Mesenchymal stem cell (in vitro differentiated cells and primary cell): ENCODE measurements around the gene POTEH. TPM values are rescaled to one million over a fixed set of nuclear protein-coding genes. Genes with fewer than 3 reads are reported as not detected.
"Not testable (repeated sequence)": the region's sequence is repeated elsewhere in the genome, so short reads cannot be mapped to it uniquely, and the experiment has no call there.

Experiments
- DNase-seq: peaks from one replicate; pipeline ENCODE4 v3.0.0-alpha.2; 2013
- H2AFZ ChIP-seq: one replicate; pipeline ENCODE4 v1.6.1; 2013; ENCODE audit warnings: low read depth, mild to moderate bottlenecking, control low read depth, inconsistent platforms, low read length, moderate library complexity
- H2AK5ac ChIP-seq: 2 replicates; pipeline ENCODE4 v1.6.1; 2013; ENCODE audit warnings: low read length, moderate library complexity, mild to moderate bottlenecking, inconsistent platforms; ENCODE audit not compliant: severe bottlenecking
- H2BK120ac ChIP-seq: one replicate; pipeline ENCODE4 v1.6.1; 2013; ENCODE audit warnings: low read depth, mild to moderate bottlenecking, inconsistent platforms, low read length, moderate library complexity
- H2BK12ac ChIP-seq, 2 experiments: one replicate each; pipeline ENCODE4 v1.6.1; 2013; ENCODE audit warnings: inconsistent platforms in 2 of 2, low read length in 2 of 2, mild to moderate bottlenecking in 2 of 2, moderate library complexity in 2 of 2, control low read depth in 1 of 2
- H2BK15ac ChIP-seq: one replicate; pipeline ENCODE4 v1.6.1; 2013; ENCODE audit warnings: mild to moderate bottlenecking, low read depth, inconsistent platforms; ENCODE audit not compliant: poor library complexity, severe bottlenecking
- H2BK5ac ChIP-seq: 2 replicates; pipeline ENCODE4 v1.6.1; 2013; ENCODE audit warnings: low read depth, mild to moderate bottlenecking, low read length, control low read depth, inconsistent platforms; ENCODE audit not compliant: poor library complexity, severe bottlenecking
- H3K14ac ChIP-seq, 2 experiments: one replicate each; pipeline ENCODE4 v1.6.1; 2013; ENCODE audit warnings: inconsistent platforms in 2 of 2, low read length in 2 of 2, control low read depth in 1 of 2, mild to moderate bottlenecking in 1 of 2, moderate library complexity in 1 of 2
- H3K18ac ChIP-seq, 2 experiments: one replicate each; pipeline ENCODE4 v1.6.1; 2013; ENCODE audit warnings: inconsistent platforms in 2 of 2, low read length in 2 of 2, control low read depth in 1 of 2, low read depth in 1 of 2, mild to moderate bottlenecking in 1 of 2
- H3K23ac ChIP-seq, 2 experiments: one replicate each; pipeline ENCODE4 v1.6.1; 2013; ENCODE audit warnings: inconsistent platforms in 2 of 2, low read length in 2 of 2, mild to moderate bottlenecking in 2 of 2, moderate library complexity in 2 of 2, control low read depth in 1 of 2
- H3K27ac ChIP-seq: 2 replicates; pipeline ENCODE4 v1.5.1; 2013; ENCODE audit warnings: mild to moderate bottlenecking, moderate library complexity, low read length, control low read depth, inconsistent platforms; ENCODE audit not compliant: poor library complexity, severe bottlenecking
- H3K27me3 ChIP-seq, 2 experiments: 2 replicates each; pipeline versions ENCODE4 v1.6.1 to v1.7.0; 2013; ENCODE audit warnings: low read length in 2 of 2, mild to moderate bottlenecking in 2 of 2, moderate library complexity in 2 of 2, control low read depth in 1 of 2, inconsistent platforms in 1 of 2; ENCODE audit not compliant: control insufficient read depth in 1 of 2, insufficient read depth in 1 of 2
- H3K36me3 ChIP-seq, 2 experiments: 2 replicates each; pipeline versions ENCODE4 v1.6.1 to v1.7.0; 2013; ENCODE audit warnings: low read length in 2 of 2, control low read depth in 1 of 2, inconsistent platforms in 1 of 2, low read depth in 1 of 2, mild to moderate bottlenecking in 1 of 2; ENCODE audit not compliant: insufficient read depth in 2 of 2, control insufficient read depth in 1 of 2
- H3K4ac ChIP-seq, 2 experiments: one replicate each; pipeline ENCODE4 v1.6.1; 2013; ENCODE audit warnings: inconsistent platforms in 2 of 2, low read length in 2 of 2, mild to moderate bottlenecking in 2 of 2, moderate library complexity in 2 of 2, control low read depth in 1 of 2, low read depth in 1 of 2
- H3K4me1 ChIP-seq: 2 replicates; pipeline ENCODE4 v1.6.1; 2013; ENCODE audit warnings: low read depth, low read length, control low read depth; ENCODE audit not compliant: control insufficient read depth, insufficient read depth
- H3K4me2 ChIP-seq: 2 replicates; pipeline ENCODE4 v1.6.1; 2013; ENCODE audit warnings: low read length, mild to moderate bottlenecking, inconsistent platforms; ENCODE audit not compliant: poor library complexity, severe bottlenecking
- H3K4me3 ChIP-seq, 2 experiments: 2 replicates each; pipeline versions ENCODE4 v1.5.1 to v1.7.0; 2013; ENCODE audit warnings: low read length in 2 of 2, mild to moderate bottlenecking in 2 of 2, control low read depth in 1 of 2, low read depth in 1 of 2; ENCODE audit not compliant: insufficient read depth in 1 of 2
- H3K79me1 ChIP-seq: replicated peaks from 2 replicates; pipeline ENCODE4 v1.6.1; 2013; ENCODE audit warnings: mild to moderate bottlenecking, control low read depth, low read length, inconsistent platforms; ENCODE audit not compliant: poor library complexity, severe bottlenecking
- H3K9ac ChIP-seq: 2 replicates; pipeline ENCODE4 v1.7.0; 2013; ENCODE audit warnings: mild to moderate bottlenecking, low read length, moderate library complexity
- H3K9me3 ChIP-seq: 2 replicates; pipeline ENCODE4 v1.7.0; 2013; ENCODE audit warnings: mild to moderate bottlenecking, low read length; ENCODE audit not compliant: control insufficient read depth
- H4K8ac ChIP-seq: one replicate; pipeline ENCODE4 v1.6.1; 2013; ENCODE audit warnings: inconsistent platforms, mild to moderate bottlenecking, low read length, moderate library complexity
- H4K91ac ChIP-seq: one replicate; pipeline ENCODE4 v1.6.1; 2013; ENCODE audit warnings: mild to moderate bottlenecking, low read length, inconsistent platforms
- WGBS: methylation state at CpG from one replicate; pipeline ENCODE4 v1.1.7; 2013; ENCODE audit warnings: mixed read lengths; 5-methylcytosine and 5-hydroxymethylcytosine counted together
- polyA plus RNA-seq, 2 experiments: library from polyadenylated mRNA; stranded (reverse); fragments of 200-250 nt; gene quantifications; one replicate each; pipeline ENCODE4 v1.2.3, GENCODE V29; 2013

POTEH gene
- polyA plus RNA-seq (2013, experiment 1 of 2) = not detected
- polyA plus RNA-seq (2013, experiment 2 of 2) = not detected

- H3K4ac ChIP-seq, H3K23ac ChIP-seq: not testable (repeated sequence)
- 94% methylated on average over 5 of the region's 11 CpGs for WGBS
Observed at GRCh38 chr22:15689749-15690125, at the start of gene POTEH. TSS of gene POTEH (plus strand) at chr22:15690026. CDS start at chr22:15690078, 52 bp downstream.

GRCh38 chr22:15642288-15642861 lies 47.5 kb upstream of the POTEH start:
- not testable (repeated sequence) for H3K4me2 ChIP-seq, H3K79me1 ChIP-seq, H2AFZ ChIP-seq, H3K9ac ChIP-seq, H4K91ac ChIP-seq, H3K23ac ChIP-seq, H2BK15ac ChIP-seq, H3K18ac ChIP-seq, DNase-seq, H2AK5ac ChIP-seq, H3K4me1 ChIP-seq, H3K14ac ChIP-seq, H3K4ac ChIP-seq, H3K36me3 ChIP-seq, H2BK120ac ChIP-seq, H2BK5ac ChIP-seq, H3K9me3 ChIP-seq, H3K27me3 ChIP-seq, H3K27ac ChIP-seq, H2BK12ac ChIP-seq, H3K4me3 ChIP-seq, H4K8ac ChIP-seq
- WGBS = no CpG with 5 or more reads among the region's 19 CpGs

More at GRCh38 chr22:15689749-15690125, at the start of gene POTEH:
- not testable (repeated sequence) for H4K91ac ChIP-seq, H2BK120ac ChIP-seq, H2BK5ac ChIP-seq, H2BK12ac ChIP-seq, H3K9me3 ChIP-seq, H3K18ac ChIP-seq, H3K36me3 ChIP-seq, H3K27ac ChIP-seq, H3K4me1 ChIP-seq, H2AFZ ChIP-seq, H2BK15ac ChIP-seq, H3K79me1 ChIP-seq, DNase-seq, H3K4me3 ChIP-seq, H3K9ac ChIP-seq, H4K8ac ChIP-seq, H3K4me2 ChIP-seq, H3K27me3 ChIP-seq, H3K14ac ChIP-seq, H2AK5ac ChIP-seq

- not testable (repeated sequence) for H3K4ac ChIP-seq, H3K14ac ChIP-seq, H3K18ac ChIP-seq, H3K23ac ChIP-seq, H2BK15ac ChIP-seq, H4K91ac ChIP-seq, H2BK12ac ChIP-seq, H2BK5ac ChIP-seq, H3K4me3 ChIP-seq, H2BK120ac ChIP-seq, H3K27ac ChIP-seq, DNase-seq, H4K8ac ChIP-seq, H3K36me3 ChIP-seq, H3K4me2 ChIP-seq, H3K27me3 ChIP-seq, H2AK5ac ChIP-seq, H3K9ac ChIP-seq, H3K9me3 ChIP-seq, H2AFZ ChIP-seq, H3K79me1 ChIP-seq, H3K4me1 ChIP-seq
- no CpG with 5 or more reads among the region's 7 CpGs for WGBS
Observed at GRCh38 chr22:15651954-15652353, 37.9 kb upstream of the POTEH start.

GRCh38 chr22:15652738-15653137 lies 37.1 kb upstream of the POTEH start:
- H3K4me3 ChIP-seq, H3K9me3 ChIP-seq, H4K8ac ChIP-seq, H2BK5ac ChIP-seq, H3K4ac ChIP-seq, DNase-seq, H2BK15ac ChIP-seq, H2BK120ac ChIP-seq, H3K36me3 ChIP-seq, H2AK5ac ChIP-seq, H3K27me3 ChIP-seq, H3K4me1 ChIP-seq, H4K91ac ChIP-seq, H3K27ac ChIP-seq, H2BK12ac ChIP-seq, H2AFZ ChIP-seq, H3K18ac ChIP-seq, H3K9ac ChIP-seq, H3K79me1 ChIP-seq, H3K4me2 ChIP-seq, H3K14ac ChIP-seq, H3K23ac ChIP-seq: not testable (repeated sequence)
- no CpG with 5 or more reads among the region's 6 CpGs for WGBS
